GM12801 (cell line): ENCODE results near the gene CLCNKB.

Experiments
- TF ChIP-seq, protein P1 (sequence below): IDR thresholded peaks from one replicate; pipeline ENCODE4 v1.5.1; 2011; ENCODE audit warnings: control low read depth; ENCODE audit not compliant: insufficient read length; ENCODE audit errors: extremely low read depth

CLCNKB gene

DNA sequence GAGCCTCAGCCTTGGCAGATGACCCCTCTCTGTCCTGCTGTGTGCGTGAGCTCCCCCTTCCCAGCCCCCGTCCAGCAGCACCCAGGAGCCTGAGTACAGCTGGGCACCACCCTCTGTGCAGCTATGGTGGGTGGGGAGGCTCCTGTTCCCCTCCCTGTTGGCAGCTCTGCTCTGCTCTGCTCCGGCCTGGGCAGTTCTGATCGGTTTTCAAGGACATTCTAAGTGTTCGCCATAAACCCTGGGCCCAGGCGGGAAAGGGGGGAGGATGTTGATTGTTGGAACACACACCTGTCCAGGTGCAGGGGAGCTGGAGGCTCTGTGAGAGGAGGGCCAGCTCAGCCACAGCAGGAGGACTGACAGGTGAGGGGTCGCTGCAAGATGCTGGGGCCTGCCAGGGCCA lies at the start of gene CLCNKB:
CLCNKB (plus strand) TSS at position 262 of the 400 bp plus-strand sequence. CDS start 711 bp downstream, outside the sequence.
- TF ChIP-seq, protein P1, sequence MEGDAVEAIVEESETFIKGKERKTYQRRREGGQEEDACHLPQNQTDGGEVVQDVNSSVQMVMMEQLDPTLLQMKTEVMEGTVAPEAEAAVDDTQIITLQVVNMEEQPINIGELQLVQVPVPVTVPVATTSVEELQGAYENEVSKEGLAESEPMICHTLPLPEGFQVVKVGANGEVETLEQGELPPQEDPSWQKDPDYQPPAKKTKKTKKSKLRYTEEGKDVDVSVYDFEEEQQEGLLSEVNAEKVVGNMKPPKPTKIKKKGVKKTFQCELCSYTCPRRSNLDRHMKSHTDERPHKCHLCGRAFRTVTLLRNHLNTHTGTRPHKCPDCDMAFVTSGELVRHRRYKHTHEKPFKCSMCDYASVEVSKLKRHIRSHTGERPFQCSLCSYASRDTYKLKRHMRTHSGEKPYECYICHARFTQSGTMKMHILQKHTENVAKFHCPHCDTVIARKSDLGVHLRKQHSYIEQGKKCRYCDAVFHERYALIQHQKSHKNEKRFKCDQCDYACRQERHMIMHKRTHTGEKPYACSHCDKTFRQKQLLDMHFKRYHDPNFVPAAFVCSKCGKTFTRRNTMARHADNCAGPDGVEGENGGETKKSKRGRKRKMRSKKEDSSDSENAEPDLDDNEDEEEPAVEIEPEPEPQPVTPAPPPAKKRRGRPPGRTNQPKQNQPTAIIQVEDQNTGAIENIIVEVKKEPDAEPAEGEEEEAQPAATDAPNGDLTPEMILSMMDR, result no peak

DNA sequence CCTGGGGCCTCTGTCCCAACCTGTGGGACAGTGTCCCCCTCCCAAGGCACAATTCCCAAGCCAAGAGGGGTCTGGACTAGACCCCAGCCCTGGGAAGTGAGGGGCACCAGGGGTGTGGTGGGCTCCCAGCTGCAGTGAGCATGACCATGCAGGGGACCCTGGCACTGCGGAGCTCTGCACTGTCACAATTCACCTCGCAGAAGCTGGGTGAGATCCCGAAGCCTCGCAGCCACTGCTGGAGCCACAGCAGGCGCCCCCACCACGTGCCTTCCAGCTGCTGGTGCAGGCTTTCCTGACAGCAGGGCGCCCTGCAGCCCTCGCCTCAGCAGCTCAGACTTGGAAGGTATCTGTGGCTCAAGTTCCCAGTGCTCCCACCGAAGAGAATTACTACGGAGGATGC lies 49.5 kb upstream of the CLCNKB start:
- TF ChIP-seq, protein P1, result no peak

- TF ChIP-seq, protein P1, result no peak
These were observed 48.8 kb upstream of the CLCNKB start for GRCh38 chr1:15994590-15995351.

DNA sequence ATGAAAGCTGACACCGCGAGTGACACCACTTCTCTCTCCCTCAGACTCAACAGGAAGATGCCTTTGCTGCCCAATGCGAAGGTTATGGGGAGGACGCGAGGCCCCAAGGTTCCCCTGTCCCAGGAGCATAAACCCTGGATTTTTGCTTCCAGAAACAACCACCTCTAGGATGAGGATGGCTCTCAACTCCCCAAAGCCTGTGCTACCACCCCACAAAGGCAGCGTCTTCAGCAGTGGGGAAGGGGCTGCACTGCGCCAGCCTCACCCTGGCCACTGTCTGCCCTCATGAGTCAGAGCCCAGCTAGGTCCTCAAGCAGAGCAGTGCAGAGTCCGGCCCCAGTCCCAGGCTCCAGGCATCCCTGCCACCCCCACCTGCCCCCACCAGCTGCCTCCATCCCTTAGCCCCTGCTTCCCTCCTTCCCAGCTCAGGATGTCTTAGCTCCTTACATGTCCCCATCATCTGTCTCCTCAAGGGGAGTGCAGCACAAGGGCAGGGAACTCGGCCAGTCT lies 46.5 kb upstream of the CLCNKB start:
- TF ChIP-seq, protein P1, result no peak

DNA sequence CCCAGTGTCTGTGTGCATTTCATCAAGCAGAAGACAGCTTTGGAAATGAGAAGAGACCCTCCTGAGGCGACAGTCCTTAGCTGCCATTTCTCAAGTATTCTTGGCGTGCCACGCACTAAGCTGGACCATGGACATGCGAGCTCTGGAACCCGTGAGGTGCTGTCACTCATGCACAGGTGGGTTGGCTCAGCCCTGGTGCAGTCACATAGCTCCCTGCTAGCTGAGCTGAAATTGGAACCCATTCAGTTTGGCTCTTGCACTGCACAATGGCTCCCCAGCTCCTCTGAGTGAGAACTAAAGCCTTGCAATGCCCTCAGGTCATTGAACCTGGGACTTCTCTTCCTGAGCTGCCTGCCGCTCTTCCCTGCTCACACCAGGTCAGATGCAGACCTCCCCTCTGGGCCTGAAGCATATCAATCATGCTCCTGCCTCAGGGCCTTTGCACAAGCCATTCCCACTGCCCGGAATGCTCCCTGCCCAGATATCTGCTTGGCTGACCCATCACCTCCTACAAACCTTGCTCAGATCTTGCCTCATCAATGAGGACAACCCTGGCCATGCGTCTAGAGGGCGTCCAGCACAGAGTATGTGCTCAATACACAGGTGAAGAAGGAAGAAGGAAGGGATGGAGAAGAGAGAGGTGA lies 45.8 kb upstream of the CLCNKB start:
- TF ChIP-seq, protein P1, result no peak

DNA sequence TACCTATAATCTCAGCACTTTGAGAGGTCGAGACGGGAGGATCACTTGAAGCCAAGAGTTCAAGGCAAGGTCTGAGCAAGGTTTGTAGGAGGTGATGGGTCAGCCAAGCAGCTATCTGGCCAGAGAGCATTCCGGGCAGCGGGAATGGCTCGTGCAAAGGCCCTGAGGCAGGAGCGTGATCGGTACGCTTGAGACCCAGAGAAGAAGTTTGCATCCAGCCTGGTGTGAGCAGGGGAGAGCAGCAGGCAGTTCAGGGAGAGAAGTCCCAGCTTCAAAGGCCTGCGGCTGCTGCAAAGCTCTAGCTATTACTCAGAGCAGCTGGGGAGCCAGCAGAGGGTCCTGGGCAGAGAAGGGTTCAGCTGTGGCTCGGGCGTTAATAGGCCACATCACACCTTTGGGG lies 44.7 kb upstream of the CLCNKB start:
- TF ChIP-seq, protein P1, result no peak

- TF ChIP-seq, protein P1, result no peak
These were observed 38.0 kb upstream of the CLCNKB start for GRCh38 chr1:16005597-16005996.
